HK-2 (cell line): ENCODE measurements around the gene SLC35E3.

Source experiments
- DNase-seq: peaks from one replicate; pipeline ENCODE4 v3.0.0-alpha.2; 2018; ENCODE audit not compliant: unreplicated experiment

Gene SLC35E3

GRCh38 chr12:68745904-68746571 lies at the start of gene SLC35E3:
TSS of gene SLC35E3 (plus strand) at chr12:68746176. CDS start at chr12:68746378, 202 bp downstream.
- peak; percentile 91 for DNase-seq

GRCh38 chr12:68699486-68699885 lies 46.5 kb upstream of the SLC35E3 start:
- no peak for DNase-seq

GRCh38 chr12:68727776-68728175 lies 18.2 kb upstream of the SLC35E3 start:
- DNase-seq: no peak

- no peak for DNase-seq
Observed at GRCh38 chr12:68733661-68734071, 12.3 kb upstream of the SLC35E3 start.

GRCh38 chr12:68739891-68740290 lies 6.1 kb upstream of the SLC35E3 start:
- DNase-seq: no peak

GRCh38 chr12:68743356-68743755 lies 2.6 kb upstream of the SLC35E3 start:
- DNase-seq: no peak

GRCh38 chr12:68745376-68745903 lies 536 bp upstream of the SLC35E3 start:
- DNase-seq: no peak

GRCh38 chr12:68746572-68747180 lies 700 bp downstream of the SLC35E3 start:
- DNase-seq: peak; percentile 62

- DNase-seq: no peak
Observed at GRCh38 chr12:68749443-68749842, 3.5 kb downstream of the SLC35E3 start.

GRCh38 chr12:68749861-68750260 lies 3.9 kb downstream of the SLC35E3 start:
- no peak for DNase-seq

- DNase-seq: no peak
Observed at GRCh38 chr12:68750506-68750905, 4.5 kb downstream of the SLC35E3 start.

GRCh38 chr12:68755536-68756243 lies 9.7 kb downstream of the SLC35E3 start:
- DNase-seq: no peak

GRCh38 chr12:68759852-68760251 lies 13.9 kb downstream of the SLC35E3 start:
- DNase-seq: no peak

GRCh38 chr12:68760806-68761441 lies 14.9 kb downstream of the SLC35E3 start:
- no peak for DNase-seq

- DNase-seq: no peak
Observed at GRCh38 chr12:68761442-68761812, 15.5 kb downstream of the SLC35E3 start.

- DNase-seq: no peak
Observed at GRCh38 chr12:68761901-68762630, 16.1 kb downstream of the SLC35E3 start.

- no peak for DNase-seq
Observed at GRCh38 chr12:68762691-68763090, 16.7 kb downstream of the SLC35E3 start.

GRCh38 chr12:68765696-68766095 lies 19.7 kb downstream of the SLC35E3 start:
- no peak for DNase-seq

- DNase-seq: no peak
Observed at GRCh38 chr12:68766646-68767045, 20.7 kb downstream of the SLC35E3 start.

GRCh38 chr12:68767191-68767590 lies 21.2 kb downstream of the SLC35E3 start:
- no peak for DNase-seq

- no peak for DNase-seq
Observed at GRCh38 chr12:68768431-68768939, 22.5 kb downstream of the SLC35E3 start.
